SJSA1 (cell line): ENCODE measurements around the gene MAPK7. TPM values are rescaled to one million over a fixed set of nuclear protein-coding genes. Genes with fewer than 3 reads are reported as not detected.
A peak's percentile ranks its signal among the peaks of the same experiment; 100 is the strongest.

Source experiments
- DNase-seq, 2 experiments: peaks; one replicate each; pipeline ENCODE4 v3.0.0-alpha.2; 2015 to 2020; ENCODE audit warnings: low spot score in 2 of 2, low read depth in 1 of 2
- H3K27ac ChIP-seq: fragments of 250-450 bp; sonication (Bioruptor Pico); 2 replicates; pipeline ENCODE4 v1.5.1; 2020; ENCODE audit warnings: mild to moderate bottlenecking, moderate library complexity
- H3K27me3 ChIP-seq: fragments of 250-450 bp; sonication (Bioruptor Pico); replicated peaks from 2 replicates; pipeline ENCODE4 v1.5.1; 2020; ENCODE audit warnings: mild to moderate bottlenecking, moderate library complexity
- H3K36me3 ChIP-seq: fragments of 250-450 bp; sonication (Bioruptor Pico); 2 replicates; pipeline ENCODE4 v1.5.1; 2020; ENCODE audit warnings: mild to moderate bottlenecking
- H3K4me1 ChIP-seq: fragments of 250-450 bp; sonication (Bioruptor Pico); replicated peaks from 2 replicates; pipeline ENCODE4 v1.6.1; 2021; ENCODE audit warnings: mild to moderate bottlenecking
- H3K4me3 ChIP-seq: fragments of 250-450 bp; sonication (Bioruptor Pico); 2 replicates; pipeline ENCODE4 v1.5.1; 2020; ENCODE audit warnings: mild to moderate bottlenecking
- H3K9me3 ChIP-seq: fragments of 250-450 bp; sonication (Bioruptor Pico); replicated peaks from 2 replicates; pipeline ENCODE4 v1.5.1; 2020; ENCODE audit warnings: mild to moderate bottlenecking
- total RNA-seq: library from RNA; depleted of rRNA; stranded (reverse); fragments of >200 nt; shearing (Covaris generic); gene quantifications from 2 replicates; pipeline ENCODE4 v1.2.3, GENCODE V29; 2014

The MAPK7 gene
- total RNA-seq, 1 experiment from 2014 or later, result 7.8 TPM

- Histone ChIP-seq H3K9me3 (no peaks in the 10 kb centered on the region), H3K27me3 (no peaks in the 10 kb centered on the region), H3K4me3 (peak within 1 kb of the TSS; percentile 62), H3K36me3 (no peaks in the 10 kb centered on the region), H3K27ac (peak within 1 kb of the TSS; percentile 87), H3K4me1 (peaks cover 13% of the 10 kb centered on the region)
- peak; percentile 89 to 96 for DNase-seq
Measured at GRCh38 chr17:19362277-19363113, 15.8 kb upstream of the MAPK7 start, which contains the start of gene B9D1. TSS of gene B9D1 (minus strand) at chr17:19362723. CDS start at chr17:19362569, 154 bp downstream.

- Histone ChIP-seq H3K27ac (no peak overlapping the region), H3K9me3 (no peaks in the 10 kb centered on the region), H3K4me1 (peaks cover 13% of the 10 kb centered on the region)
Measured at GRCh38 chr17:19363114-19363438, 15.2 kb upstream of the MAPK7 start.

GRCh38 chr17:19363460-19364035, 14.8 kb upstream of the MAPK7 start:
- H3K27ac ChIP-seq, result no peak overlapping the region
- peaks cover 13% of the 10 kb centered on the region for H3K4me1 ChIP-seq
- no peaks in the 10 kb centered on the region for H3K27me3 ChIP-seq
- H3K4me3 ChIP-seq, result no peak overlapping the region
- H3K9me3 ChIP-seq, result no peaks in the 10 kb centered on the region
- DNase-seq, result no peak
- H3K36me3 ChIP-seq, result no peaks in the 10 kb centered on the region

More at GRCh38 chr17:19363114-19363438, 15.2 kb upstream of the MAPK7 start:
- DNase-seq, result no peak
- Histone ChIP-seq H3K4me3 (peak overlapping the region; percentile 62), H3K36me3 (no peaks in the 10 kb centered on the region), H3K27me3 (no peaks in the 10 kb centered on the region)

- Histone ChIP-seq H3K4me1 (peaks cover 13% of the 10 kb centered on the region), H3K27ac (no peak overlapping the region), H3K36me3 (no peaks in the 10 kb centered on the region), H3K4me3 (no peak overlapping the region), H3K27me3 (no peaks in the 10 kb centered on the region), H3K9me3 (no peaks in the 10 kb centered on the region)
- DNase-seq, result no peak
Measured at GRCh38 chr17:19364699-19365498, 13.4 kb upstream of the MAPK7 start.

- H3K4me3 ChIP-seq, result no peak overlapping the region
- DNase-seq, result no peak
- no peaks in the 10 kb centered on the region for H3K9me3 ChIP-seq
- no peaks in the 10 kb centered on the region for H3K27me3 ChIP-seq
- no peaks in the 10 kb centered on the region for H3K36me3 ChIP-seq
- peaks cover 13% of the 10 kb centered on the region for H3K4me1 ChIP-seq
- no peak overlapping the region for H3K27ac ChIP-seq
Measured at GRCh38 chr17:19365499-19365817, 12.8 kb upstream of the MAPK7 start.

- Histone ChIP-seq H3K27me3 (no peaks in the 10 kb centered on the region), H3K4me1 (peaks cover 13% of the 10 kb centered on the region), H3K4me3 (no peak overlapping the region), H3K36me3 (no peaks in the 10 kb centered on the region), H3K9me3 (no peaks in the 10 kb centered on the region), H3K27ac (no peak overlapping the region)
- no peak for DNase-seq
Measured at GRCh38 chr17:19365833-19366636, 12.3 kb upstream of the MAPK7 start.

- H3K36me3 ChIP-seq, result no peaks in the 10 kb centered on the region
- no peak overlapping the region for H3K27ac ChIP-seq
- peaks cover 9% of the 10 kb centered on the region for H3K4me1 ChIP-seq
- DNase-seq, result no peak
- no peak overlapping the region for H3K4me3 ChIP-seq
- no peaks in the 10 kb centered on the region for H3K27me3 ChIP-seq
- H3K9me3 ChIP-seq, result no peaks in the 10 kb centered on the region
Measured at GRCh38 chr17:19366637-19366972, 11.7 kb upstream of the MAPK7 start.

GRCh38 chr17:19368229-19368628, 10.1 kb upstream of the MAPK7 start:
- Histone ChIP-seq H3K4me1 (0 out of 2 replicates have a peak, but pooled peaks cover under 1% of the 10 kb centered on the region), H3K36me3 (no peaks in the 10 kb centered on the region), H3K9me3 (no peaks in the 10 kb centered on the region), H3K4me3 (no peak overlapping the region), H3K27me3 (no peaks in the 10 kb centered on the region), H3K27ac (no peak overlapping the region)
- no peak for DNase-seq

- no peak overlapping the region for H3K27ac ChIP-seq
- no peaks in the 10 kb centered on the region for H3K4me1 ChIP-seq
- no peaks in the 10 kb centered on the region for H3K27me3 ChIP-seq
- H3K36me3 ChIP-seq, result no peaks in the 10 kb centered on the region
- H3K9me3 ChIP-seq, result no peaks in the 10 kb centered on the region
- H3K4me3 ChIP-seq, result no peak overlapping the region
- no peak for DNase-seq
Measured at GRCh38 chr17:19369107-19369778, 9.1 kb upstream of the MAPK7 start.

GRCh38 chr17:19369846-19370492, 8.3 kb upstream of the MAPK7 start:
- Histone ChIP-seq H3K27me3 (no peaks in the 10 kb centered on the region), H3K27ac (no peak overlapping the region), H3K4me3 (no peak overlapping the region), H3K9me3 (no peaks in the 10 kb centered on the region), H3K36me3 (no peaks in the 10 kb centered on the region), H3K4me1 (no peaks in the 10 kb centered on the region)
- DNase-seq, result no peak

- Histone ChIP-seq H3K4me1 (no peaks in the 10 kb centered on the region), H3K27me3 (no peaks in the 10 kb centered on the region), H3K36me3 (no peaks in the 10 kb centered on the region), H3K4me3 (no peak overlapping the region), H3K27ac (no peak overlapping the region), H3K9me3 (no peaks in the 10 kb centered on the region)
- DNase-seq, result peak in 1 of 2 experiments; percentile 35
Measured at GRCh38 chr17:19370493-19370960, 7.8 kb upstream of the MAPK7 start.

- H3K9me3 ChIP-seq, result no peaks in the 10 kb centered on the region
Measured at GRCh38 chr17:19371259-19372010, 6.9 kb upstream of the MAPK7 start.

More at GRCh38 chr17:19371259-19372010, 6.9 kb upstream of the MAPK7 start:
- Histone ChIP-seq H3K27ac (no peak overlapping the region), H3K4me3 (no peak overlapping the region), H3K4me1 (no peaks in the 10 kb centered on the region), H3K27me3 (no peaks in the 10 kb centered on the region), H3K36me3 (no peaks in the 10 kb centered on the region)
- DNase-seq, result no peak
